PFSK-1 (cell line): Measurements from ENCODE around the gene RSPO3.

Source experiments
- FOXP2 ChIP-seq: optimal IDR thresholded peaks from 2 replicates; pipeline ENCODE3; 2011; ENCODE audit warnings: borderline replicate concordance, control low read depth, inconsistent platforms; ENCODE audit not compliant: insufficient read depth; ENCODE audit errors: extremely low read length, extremely low read depth
- POLR2AphosphoS5 ChIP-seq: IDR thresholded peaks from 2 replicates; pipeline ENCODE4 v1.6.1; 2012; ENCODE audit warnings: low read depth, mild to moderate bottlenecking, control low read depth, low read length, moderate library complexity
- SIN3A ChIP-seq: IDR thresholded peaks from 2 replicates; pipeline ENCODE4 v1.6.1; 2012; ENCODE audit warnings: mild to moderate bottlenecking, low read length, moderate library complexity, borderline replicate concordance; ENCODE audit not compliant: insufficient read depth
- TAF1 ChIP-seq: IDR thresholded peaks from 2 replicates; pipeline ENCODE4 v1.6.1; 2012; ENCODE audit warnings: low read length, control low read depth, borderline replicate concordance; ENCODE audit not compliant: insufficient read depth
- TF ChIP-seq, protein P1 (sequence below), 2 experiments: IDR thresholded peaks; 2 replicates each; pipeline versions ENCODE4 v1.6.1 to v1.8.0; 2011 to 2012; ENCODE audit warnings: low read depth in 2 of 2, low read length in 2 of 2, control low read depth in 1 of 2, inconsistent platforms in 1 of 2, mild to moderate bottlenecking in 1 of 2, moderate library complexity in 1 of 2; ENCODE audit not compliant: insufficient read depth in 1 of 2

Gene RSPO3

DNA sequence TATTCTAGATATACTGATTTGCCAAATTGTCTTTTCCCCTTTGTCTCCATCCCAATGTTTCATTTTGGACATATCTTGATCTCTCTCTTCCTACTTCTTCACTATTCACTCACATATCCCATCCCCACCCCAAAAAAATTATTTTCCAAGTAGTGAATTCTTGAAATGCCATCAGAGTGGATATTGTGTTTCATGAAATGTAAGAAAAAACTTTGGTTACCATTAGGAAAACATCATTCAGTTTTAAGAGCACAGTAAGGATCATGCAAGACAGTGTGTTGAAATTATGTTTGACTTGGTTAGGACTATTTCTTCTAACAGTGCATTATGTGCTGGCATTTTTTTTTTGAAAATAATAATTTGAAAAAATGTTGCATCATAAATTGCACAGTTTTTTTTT is 5.7 kb downstream of the RSPO3 start:
- TF ChIP-seq TAF1 (no peak), FOXP2 (no peak), SIN3A (no peak), POLR2AphosphoS5 (no peak)
- TF ChIP-seq, protein P1, sequence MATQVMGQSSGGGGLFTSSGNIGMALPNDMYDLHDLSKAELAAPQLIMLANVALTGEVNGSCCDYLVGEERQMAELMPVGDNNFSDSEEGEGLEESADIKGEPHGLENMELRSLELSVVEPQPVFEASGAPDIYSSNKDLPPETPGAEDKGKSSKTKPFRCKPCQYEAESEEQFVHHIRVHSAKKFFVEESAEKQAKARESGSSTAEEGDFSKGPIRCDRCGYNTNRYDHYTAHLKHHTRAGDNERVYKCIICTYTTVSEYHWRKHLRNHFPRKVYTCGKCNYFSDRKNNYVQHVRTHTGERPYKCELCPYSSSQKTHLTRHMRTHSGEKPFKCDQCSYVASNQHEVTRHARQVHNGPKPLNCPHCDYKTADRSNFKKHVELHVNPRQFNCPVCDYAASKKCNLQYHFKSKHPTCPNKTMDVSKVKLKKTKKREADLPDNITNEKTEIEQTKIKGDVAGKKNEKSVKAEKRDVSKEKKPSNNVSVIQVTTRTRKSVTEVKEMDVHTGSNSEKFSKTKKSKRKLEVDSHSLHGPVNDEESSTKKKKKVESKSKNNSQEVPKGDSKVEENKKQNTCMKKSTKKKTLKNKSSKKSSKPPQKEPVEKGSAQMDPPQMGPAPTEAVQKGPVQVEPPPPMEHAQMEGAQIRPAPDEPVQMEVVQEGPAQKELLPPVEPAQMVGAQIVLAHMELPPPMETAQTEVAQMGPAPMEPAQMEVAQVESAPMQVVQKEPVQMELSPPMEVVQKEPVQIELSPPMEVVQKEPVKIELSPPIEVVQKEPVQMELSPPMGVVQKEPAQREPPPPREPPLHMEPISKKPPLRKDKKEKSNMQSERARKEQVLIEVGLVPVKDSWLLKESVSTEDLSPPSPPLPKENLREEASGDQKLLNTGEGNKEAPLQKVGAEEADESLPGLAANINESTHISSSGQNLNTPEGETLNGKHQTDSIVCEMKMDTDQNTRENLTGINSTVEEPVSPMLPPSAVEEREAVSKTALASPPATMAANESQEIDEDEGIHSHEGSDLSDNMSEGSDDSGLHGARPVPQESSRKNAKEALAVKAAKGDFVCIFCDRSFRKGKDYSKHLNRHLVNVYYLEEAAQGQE (IDR thresholded peaks at IDR 0.05; ENCODE audit: insufficient read depth in 1 of 2, low read depth in 2 of 2, low read length in 2 of 2): no peak

DNA sequence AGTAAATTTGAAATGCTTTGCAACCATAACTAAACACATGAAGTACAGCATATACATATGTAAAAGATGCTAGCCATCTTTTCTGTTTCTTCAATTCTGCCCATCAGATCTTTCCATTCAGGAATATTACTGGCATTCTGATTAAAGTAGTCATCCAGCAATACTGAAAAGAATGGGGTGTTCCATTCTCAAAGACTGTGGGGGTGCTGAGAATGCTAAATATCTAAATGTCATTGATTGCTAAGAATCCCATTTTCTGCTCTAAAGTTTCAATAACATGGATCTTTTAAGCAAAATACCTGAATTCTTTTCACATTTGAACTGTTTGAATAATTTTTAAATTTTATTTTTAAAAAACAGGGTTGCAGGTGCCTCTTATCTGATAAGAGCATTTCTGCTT is 6.2 kb downstream of the RSPO3 start:
- no peak for TF ChIP-seq POLR2AphosphoS5

DNA sequence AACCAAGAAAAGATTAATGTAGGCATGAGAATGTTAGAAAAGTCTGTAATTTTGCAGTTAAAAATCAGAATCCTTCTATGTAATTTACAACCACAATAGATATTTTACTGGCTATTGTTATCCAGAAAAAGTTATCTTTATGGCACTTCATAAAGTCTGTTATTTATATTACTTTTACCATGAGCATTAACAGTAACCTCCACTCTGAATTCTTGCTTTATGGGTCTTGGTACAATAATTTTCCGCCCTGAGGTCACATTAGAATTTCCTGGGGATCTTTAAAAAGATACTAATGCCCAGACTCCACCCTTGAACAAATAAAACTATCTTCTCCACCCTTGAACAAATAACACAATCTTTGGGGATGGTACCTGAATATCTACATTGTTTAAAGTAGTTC is 9.6 kb downstream of the RSPO3 start:
- TF ChIP-seq POLR2AphosphoS5 (no peak), SIN3A (no peak), TAF1 (no peak), FOXP2 (no peak)
- TF ChIP-seq, protein P1 (IDR thresholded peaks at IDR 0.05; ENCODE audit: insufficient read depth in 1 of 2, low read depth in 2 of 2, low read length in 2 of 2): no peak

DNA sequence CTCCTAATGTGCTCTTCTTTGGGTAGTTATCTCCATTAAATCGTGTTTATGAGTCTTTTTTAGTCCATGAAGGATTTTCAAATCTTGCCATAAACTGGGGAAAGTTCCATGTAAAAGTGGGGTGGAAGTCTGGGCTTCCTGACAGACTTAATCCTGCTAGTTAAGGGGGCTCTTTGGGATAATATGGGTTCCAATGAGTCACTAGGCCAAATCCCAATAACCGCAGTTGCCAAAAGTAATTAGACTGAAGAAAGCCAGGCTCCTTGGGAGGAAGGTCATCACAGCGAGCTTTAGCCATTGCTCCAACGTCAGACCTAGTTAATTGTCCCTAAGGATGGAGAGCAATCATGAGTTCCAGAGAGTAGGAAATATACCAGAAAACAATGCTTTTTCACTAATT is 10.8 kb downstream of the RSPO3 start:
- TF ChIP-seq POLR2AphosphoS5: no peak
- no peak for TF ChIP-seq FOXP2
- TF ChIP-seq, protein P1 (IDR thresholded peaks at IDR 0.05; ENCODE audit: insufficient read depth in 1 of 2, low read depth in 2 of 2, low read length in 2 of 2): no peak
- TF ChIP-seq TAF1: no peak
- no peak for TF ChIP-seq SIN3A

DNA sequence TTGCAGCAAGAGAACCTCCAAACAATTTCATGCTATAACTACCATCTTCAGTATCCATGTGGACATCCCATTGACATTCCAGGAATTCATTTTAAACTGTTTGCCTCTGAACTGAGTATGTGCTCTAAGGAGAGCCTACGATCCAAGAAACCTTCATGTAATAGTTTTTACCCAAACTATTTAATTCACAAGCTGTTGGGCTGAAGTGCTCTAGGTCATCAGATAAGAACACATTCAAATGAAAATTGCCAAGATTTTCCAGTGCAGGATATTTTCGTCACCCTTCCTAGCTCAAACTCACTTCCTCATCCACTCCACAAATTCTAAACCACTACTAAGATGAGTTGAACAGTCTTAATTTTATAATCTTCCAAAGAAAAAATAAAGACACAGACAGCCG is 12.8 kb downstream of the RSPO3 start:
- TF ChIP-seq SIN3A: no peak
- no peak for TF ChIP-seq FOXP2
- no peak for TF ChIP-seq POLR2AphosphoS5
- TF ChIP-seq, protein P1 (IDR thresholded peaks at IDR 0.05; ENCODE audit: insufficient read depth in 1 of 2, low read depth in 2 of 2, low read length in 2 of 2): no peak
- no peak for TF ChIP-seq TAF1

DNA sequence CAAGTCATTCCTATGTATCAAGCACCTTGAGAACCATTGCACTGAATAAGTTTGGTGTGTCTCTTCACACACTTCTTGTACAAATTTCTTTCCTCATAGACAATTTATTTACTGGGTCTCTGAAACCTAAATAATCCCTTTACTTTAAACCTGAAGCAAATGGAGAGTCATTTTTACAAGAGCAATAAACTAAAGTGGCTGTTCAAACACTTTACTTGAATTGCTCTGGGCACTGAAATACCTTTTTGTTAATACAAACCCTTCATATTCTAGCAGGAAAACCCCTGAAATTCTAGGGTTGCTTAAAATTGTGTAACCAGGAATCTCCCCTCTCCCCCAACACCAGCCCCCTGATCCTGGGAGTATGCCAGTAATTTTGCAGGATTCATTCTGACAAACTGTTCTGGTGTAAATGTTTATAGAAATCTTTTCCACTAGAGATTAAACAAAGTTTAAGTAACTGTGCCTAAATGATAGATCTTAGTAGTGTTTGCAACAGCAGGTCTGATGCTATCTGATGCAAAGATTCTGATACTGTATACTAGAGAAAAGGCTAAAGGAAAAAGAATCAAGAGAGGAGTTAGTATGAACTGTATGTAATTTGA is 13.4 kb downstream of the RSPO3 start:
- TF ChIP-seq FOXP2 (no peak), POLR2AphosphoS5 (no peak), SIN3A (no peak), TAF1 (no peak)
- TF ChIP-seq, protein P1 (IDR thresholded peaks at IDR 0.05; ENCODE audit: insufficient read depth in 1 of 2, low read depth in 2 of 2, low read length in 2 of 2): no peak
